Smooth muscle cell (in vitro differentiated cells): ENCODE results near the gene TMEM141. TPM values are rescaled to one million over a fixed set of nuclear protein-coding genes. Genes with fewer than 3 reads are reported as not detected.
"Not testable (repeated sequence)": the region's sequence is repeated elsewhere in the genome, so short reads cannot be mapped to it uniquely, and the experiment has no call there.

Experiments used
- DNase-seq: peaks from one replicate; lab custom pipeline; 2025; ENCODE audit not compliant: unreplicated experiment; lab: John Stamatoyannopoulos, UW
- H2AFZ ChIP-seq: fragments of 200-600 bp; sonication (generic); 2 replicates; pipeline ENCODE4 v1.6.0; 2016; ENCODE audit warnings: antibody characterized with exemption, low read depth, mild to moderate bottlenecking
- H3F3A ChIP-seq: fragments of 200-600 bp; sonication (generic); 2 replicates; pipeline ENCODE4 v1.6.0; 2017; ENCODE audit warnings: antibody characterized with exemption, low read depth
- H3K27ac ChIP-seq: fragments of 200-600 bp; sonication (generic); 2 replicates; pipeline ENCODE4 v1.5.1; 2016; ENCODE audit warnings: low read depth, mild to moderate bottlenecking
- H3K27me3 ChIP-seq: fragments of 200-600 bp; sonication (generic); 2 replicates; pipeline ENCODE4 v1.6.1; 2016; ENCODE audit warnings: low read depth, mild to moderate bottlenecking
- H3K36me3 ChIP-seq: fragments of 200-600 bp; sonication (generic); 2 replicates; pipeline ENCODE4 v1.5.1; 2016; ENCODE audit warnings: low read depth
- H3K4me1 ChIP-seq: fragments of 200-600 bp; sonication (generic); 2 replicates; pipeline ENCODE4 v1.5.1; 2016; ENCODE audit warnings: low read depth
- H3K4me2 ChIP-seq: fragments of 200-600 bp; sonication (generic); 2 replicates; pipeline ENCODE4 v1.6.0; 2016; ENCODE audit warnings: mild to moderate bottlenecking
- H3K4me3 ChIP-seq: fragments of 200-600 bp; sonication (generic); 2 replicates; pipeline ENCODE4 v1.5.1; 2016; ENCODE audit warnings: mild to moderate bottlenecking
- H3K79me2 ChIP-seq: fragments of 200-600 bp; sonication (generic); 2 replicates; pipeline ENCODE4 v1.6.0; 2016; ENCODE audit warnings: low read depth, mild to moderate bottlenecking
- H3K9ac ChIP-seq: fragments of 200-600 bp; sonication (generic); 2 replicates; pipeline ENCODE4 v1.6.0; 2016; ENCODE audit warnings: low read depth
- H3K9me3 ChIP-seq: fragments of 200-600 bp; sonication (generic); replicated peaks from 2 replicates; pipeline ENCODE4 v1.5.1; 2016; ENCODE audit warnings: low read depth
- H4K20me1 ChIP-seq: fragments of 200-600 bp; sonication (generic); 2 replicates; pipeline ENCODE4 v1.6.0; 2016; ENCODE audit warnings: low read depth
- WGBS: methylation state at CpG from one replicate; pipeline ENCODE4 v1.1.7; 2016; ENCODE audit warnings: low lambda C conversion rate; 5-methylcytosine and 5-hydroxymethylcytosine counted together
- polyA plus RNA-seq: library from polyadenylated mRNA; unstranded; fragments of >200 nt; fragmentation: Nextera tagmentation; extraction: Ambion mirVana; gene quantifications from 2 replicates; pipeline ENCODE4 v1.2.1, GENCODE V29; 2016
- total RNA-seq: library from RNA; depleted of rRNA; stranded (reverse); fragments of >200 nt; gene quantifications from 2 replicates; pipeline ENCODE4 v1.2.3, GENCODE V29; 2014
- TF ChIP-seq, protein P1 (sequence below): fragments of 200-600 bp; sonication (generic); IDR thresholded peaks from 2 replicates; pipeline ENCODE4 v1.5.1; 2017; ENCODE audit warnings: borderline replicate concordance, mild to moderate bottlenecking, antibody characterized with exemption; ENCODE audit not compliant: insufficient read depth, poor library complexity, severe bottlenecking

TMEM141 gene
- total and polyA plus RNA-seq, 2 experiments from 2014 or later, result 75.4 to 112 TPM

DNA sequence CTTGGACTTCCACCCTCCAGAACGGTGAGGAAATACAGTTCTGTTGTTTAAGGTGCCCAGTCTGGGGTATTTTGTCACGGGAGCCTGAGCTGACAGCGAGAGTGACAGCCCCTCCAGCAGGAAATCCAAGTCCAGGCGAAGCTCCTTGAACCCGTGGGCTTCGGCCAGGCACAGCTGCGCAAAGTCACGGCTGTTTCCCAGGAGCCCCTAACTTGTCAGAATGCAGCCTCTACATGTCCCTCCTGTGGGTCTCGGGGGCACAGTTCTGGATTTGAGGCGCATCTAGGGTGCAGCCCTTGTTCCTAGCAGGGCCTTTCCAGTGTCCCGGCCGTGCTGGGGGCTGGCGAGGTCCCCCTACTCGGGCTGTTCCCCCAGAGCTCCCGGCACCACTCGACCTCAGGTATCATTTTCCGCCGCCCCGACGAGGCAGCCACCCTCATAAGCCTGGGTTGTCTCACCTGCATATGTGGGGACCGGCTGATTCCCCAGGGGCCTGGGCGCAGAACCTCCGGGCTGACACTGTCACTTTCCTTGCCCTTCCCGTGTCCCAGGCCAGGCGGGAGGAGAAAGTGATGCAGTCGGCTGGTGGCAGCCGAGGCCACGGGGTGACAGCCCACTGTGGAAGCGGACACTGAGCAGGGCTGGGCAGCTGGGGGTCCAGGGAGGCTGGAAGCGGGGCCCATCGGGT is 37.6 kb upstream of the TMEM141 start:
- H3K4me2 ChIP-seq, result no peak overlapping the region
- no peaks in the 10 kb centered on the region for H3K79me2 ChIP-seq
- no peak overlapping the region for H2AFZ ChIP-seq
- no peaks in the 10 kb centered on the region for H3K4me1 ChIP-seq
- no peaks in the 10 kb centered on the region for H4K20me1 ChIP-seq
- H3K36me3 ChIP-seq, result no peaks in the 10 kb centered on the region
- H3K9ac ChIP-seq, result no peak overlapping the region
- no peak overlapping the region for H3K4me3 ChIP-seq
- no peaks in the 10 kb centered on the region for H3F3A ChIP-seq
- no peak overlapping the region for H3K27ac ChIP-seq
- WGBS, result 90% methylated on average over 31 of the region's 31 CpGs
- no peaks in the 10 kb centered on the region for H3K9me3 ChIP-seq
- no peak for DNase-seq
- TF ChIP-seq, protein P1, sequence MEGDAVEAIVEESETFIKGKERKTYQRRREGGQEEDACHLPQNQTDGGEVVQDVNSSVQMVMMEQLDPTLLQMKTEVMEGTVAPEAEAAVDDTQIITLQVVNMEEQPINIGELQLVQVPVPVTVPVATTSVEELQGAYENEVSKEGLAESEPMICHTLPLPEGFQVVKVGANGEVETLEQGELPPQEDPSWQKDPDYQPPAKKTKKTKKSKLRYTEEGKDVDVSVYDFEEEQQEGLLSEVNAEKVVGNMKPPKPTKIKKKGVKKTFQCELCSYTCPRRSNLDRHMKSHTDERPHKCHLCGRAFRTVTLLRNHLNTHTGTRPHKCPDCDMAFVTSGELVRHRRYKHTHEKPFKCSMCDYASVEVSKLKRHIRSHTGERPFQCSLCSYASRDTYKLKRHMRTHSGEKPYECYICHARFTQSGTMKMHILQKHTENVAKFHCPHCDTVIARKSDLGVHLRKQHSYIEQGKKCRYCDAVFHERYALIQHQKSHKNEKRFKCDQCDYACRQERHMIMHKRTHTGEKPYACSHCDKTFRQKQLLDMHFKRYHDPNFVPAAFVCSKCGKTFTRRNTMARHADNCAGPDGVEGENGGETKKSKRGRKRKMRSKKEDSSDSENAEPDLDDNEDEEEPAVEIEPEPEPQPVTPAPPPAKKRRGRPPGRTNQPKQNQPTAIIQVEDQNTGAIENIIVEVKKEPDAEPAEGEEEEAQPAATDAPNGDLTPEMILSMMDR, result no peak
- H3K27me3 ChIP-seq, result no peaks in the 10 kb centered on the region

DNA sequence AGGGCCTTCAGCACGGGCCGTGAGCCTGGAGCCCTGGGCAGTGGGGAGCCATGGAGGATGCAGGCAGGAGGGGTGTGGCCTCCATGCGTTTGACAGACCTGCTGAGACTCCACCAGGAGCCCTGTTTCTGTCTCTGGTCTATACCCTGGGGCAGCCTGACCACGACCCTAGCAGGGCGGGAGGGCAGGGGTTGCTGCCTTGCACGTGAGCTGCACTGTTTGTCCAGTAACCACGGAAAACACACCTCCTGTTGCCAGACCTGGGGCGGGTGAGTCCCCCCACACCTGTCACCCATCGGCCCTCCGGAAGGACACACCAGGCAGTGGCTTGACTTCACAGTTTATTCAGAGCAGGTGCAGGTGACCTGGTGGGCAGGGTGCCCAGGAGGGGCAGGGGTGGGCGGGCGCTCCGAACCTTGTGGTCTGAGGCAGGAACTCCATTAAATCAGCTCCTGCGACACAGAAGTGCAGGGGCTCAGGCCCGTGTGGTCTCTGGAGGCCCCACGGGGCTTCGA is 37.0 kb upstream of the TMEM141 start:
- Histone ChIP-seq H3K4me1 (no peaks in the 10 kb centered on the region), H3K79me2 (no peaks in the 10 kb centered on the region), H4K20me1 (no peaks in the 10 kb centered on the region), H2AFZ (no peak overlapping the region), H3K36me3 (no peaks in the 10 kb centered on the region), H3K4me2 (no peak overlapping the region), H3K27ac (no peak overlapping the region), H3F3A (no peaks in the 10 kb centered on the region), H3K9ac (no peak overlapping the region), H3K4me3 (no peak overlapping the region), H3K27me3 (no peaks in the 10 kb centered on the region), H3K9me3 (no peaks in the 10 kb centered on the region)
- TF ChIP-seq, protein P1, result no peak
- DNase-seq, result no peak
- WGBS, result 95% methylated on average over 15 of the region's 17 CpGs

DNA sequence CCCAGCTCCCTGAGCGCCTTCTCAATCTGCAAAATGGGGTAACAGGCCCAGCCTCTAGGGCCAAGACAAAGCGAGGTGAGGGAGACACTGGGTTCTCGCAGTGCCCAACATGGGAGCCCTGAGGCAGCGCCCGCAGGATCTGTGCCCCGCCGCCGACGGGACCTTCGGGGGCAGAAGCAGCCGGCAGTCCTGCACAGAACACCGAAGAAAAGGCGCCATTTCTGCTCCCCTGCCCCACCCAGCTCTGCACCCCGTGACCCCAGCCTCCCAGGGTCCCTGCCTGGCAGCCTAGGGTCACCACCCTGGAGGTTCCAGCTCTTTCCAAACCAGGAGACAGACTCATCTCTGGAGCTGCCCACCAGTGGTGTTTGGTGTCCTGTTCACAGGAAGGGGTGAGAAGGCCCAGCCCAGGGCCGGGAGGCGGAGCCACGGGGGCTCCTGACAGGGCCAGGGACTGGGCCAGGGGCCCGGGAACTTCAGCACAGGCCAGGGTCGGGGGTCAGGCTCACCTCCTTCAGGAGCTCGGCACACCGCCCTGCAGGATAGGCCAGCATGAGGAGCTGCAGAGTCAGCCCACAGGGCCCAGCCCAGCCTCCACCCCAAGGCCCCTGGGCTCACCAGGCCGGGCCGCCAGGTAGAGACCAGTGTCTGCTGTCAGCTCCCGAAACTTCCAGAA is 36.4 kb upstream of the TMEM141 start:
- no peak overlapping the region for H3K4me3 ChIP-seq
- H2AFZ ChIP-seq, result no peak overlapping the region
- H3K9ac ChIP-seq, result no peak overlapping the region
- no peaks in the 10 kb centered on the region for H3K27me3 ChIP-seq
- DNase-seq, result no peak
- TF ChIP-seq, protein P1, result no peak
- H4K20me1 ChIP-seq, result no peaks in the 10 kb centered on the region
- H3K9me3 ChIP-seq, result no peaks in the 10 kb centered on the region
- no peaks in the 10 kb centered on the region for H3F3A ChIP-seq
- no peaks in the 10 kb centered on the region for H3K36me3 ChIP-seq
- H3K79me2 ChIP-seq, result no peaks in the 10 kb centered on the region
- H3K27ac ChIP-seq, result no peak overlapping the region
- WGBS, result 88% methylated on average over 15 of the region's 24 CpGs
- H3K4me2 ChIP-seq, result no peak overlapping the region
- no peaks in the 10 kb centered on the region for H3K4me1 ChIP-seq

DNA sequence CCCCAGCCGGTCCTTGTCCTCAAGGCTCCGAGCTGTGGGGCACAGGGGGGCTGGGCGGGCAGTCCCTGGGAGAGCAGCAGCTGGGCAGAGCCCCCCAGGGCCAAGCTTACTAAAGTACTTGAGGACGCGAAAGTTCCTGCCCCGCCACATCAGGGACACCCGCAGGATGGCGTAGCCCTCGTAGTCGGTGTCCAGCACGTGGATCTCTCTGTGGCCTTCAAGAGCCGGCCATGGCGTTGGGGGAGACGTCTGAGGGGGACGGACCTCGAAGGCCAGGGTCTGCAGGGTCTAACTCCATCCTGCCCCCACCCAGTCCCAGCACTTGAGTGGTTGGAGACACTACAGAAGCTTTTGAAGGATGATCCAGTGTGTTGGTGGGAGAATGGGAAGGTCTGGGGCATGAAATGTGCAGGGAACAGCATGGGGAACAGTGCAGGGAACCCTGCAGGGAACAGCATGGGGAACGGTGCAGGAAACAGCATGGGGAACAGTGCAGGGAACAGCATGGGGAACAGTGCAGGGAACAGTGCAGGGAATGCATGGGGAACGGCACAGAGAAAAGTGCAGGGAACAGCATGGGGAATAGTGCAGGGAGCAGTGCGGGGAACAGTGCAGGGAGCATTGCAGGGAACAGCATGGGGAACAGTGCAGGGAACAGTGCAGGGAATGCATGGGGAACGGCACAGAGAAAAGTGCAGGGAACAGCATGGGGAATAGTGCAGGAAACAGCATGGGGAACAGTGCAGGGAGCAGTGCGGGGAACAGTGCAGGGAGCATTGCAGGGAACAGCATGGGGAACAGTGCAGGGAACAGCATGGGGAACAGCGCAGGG is 35.6 kb upstream of the TMEM141 start:
- not testable (repeated sequence) for H3K4me2 ChIP-seq, H3K27me3 ChIP-seq, H3K4me3 ChIP-seq, H3K36me3 ChIP-seq, H3K9ac ChIP-seq, DNase-seq, H4K20me1 ChIP-seq, H3K79me2 ChIP-seq, H3K27ac ChIP-seq, H3K4me1 ChIP-seq, H3K9me3 ChIP-seq, H3F3A ChIP-seq, H2AFZ ChIP-seq
- 96% methylated on average over 21 of the region's 22 CpGs for WGBS
